ENCODE measurements around the gene CRADD. TPM values are rescaled to one million over a fixed set of nuclear protein-coding genes. Genes with fewer than 3 reads are reported as not detected.

CRADD gene
- total RNA-seq, 2 experiments from 2014 or later: 7.0 to 11.3 TPM

DNA sequence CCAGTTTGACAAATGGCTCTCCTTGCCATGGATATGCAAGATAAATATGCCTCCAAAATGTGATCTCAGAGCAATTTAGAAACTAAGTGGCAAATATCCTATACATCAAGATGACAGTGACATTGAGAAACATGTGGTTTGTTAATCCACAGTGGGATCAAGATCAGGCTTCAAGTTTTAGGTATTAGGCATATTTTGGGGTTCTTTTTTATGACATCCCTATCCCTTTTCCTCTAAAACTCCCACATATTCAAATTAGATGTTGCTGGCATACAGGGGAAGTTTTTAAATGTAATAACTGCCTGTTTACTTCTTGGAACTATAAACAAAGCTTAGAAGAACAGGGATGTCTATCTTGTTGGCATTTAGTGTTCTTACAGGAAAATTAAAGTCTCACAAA is 179.4 kb downstream of the CRADD start:
- H3K4me1 Mint-ChIP-seq (ENCODE audit: low read depth): peaks cover 9% of the 10 kb centered on the region
- H3K27me3 Mint-ChIP-seq: no peaks in the 10 kb centered on the region
- TF ChIP-seq CTCF (IDR thresholded peaks at IDR 0.05): no peak
- no peak overlapping the region for H3K27ac Mint-ChIP-seq
- ChIA-PET POLR2A (no interaction called here), CTCF (no interaction called here)
- intact Hi-C loops (cut with micrococcal nuclease): no loop called here
- DNase-seq: no peak
- peaks cover 6% of the 10 kb centered on the region for H3K36me3 Mint-ChIP-seq (ENCODE audit: low read depth)
- no peaks in the 10 kb centered on the region for H3K9me3 Mint-ChIP-seq
- ATAC-seq: no peak
- H3K4me3 Mint-ChIP-seq: no peak overlapping the region

- Mint-ChIP-seq H3K9me3 (peaks cover 2% of the 10 kb centered on the region), H3K27ac (no peak overlapping the region), H3K36me3 (ENCODE audit: low read depth) (peaks cover 9% of the 10 kb centered on the region), H3K4me1 (ENCODE audit: low read depth) (peaks cover 8% of the 10 kb centered on the region), H3K27me3 (no peaks in the 10 kb centered on the region), H3K4me3 (no peak overlapping the region)
- no peak for ATAC-seq
- intact Hi-C loops (cut with micrococcal nuclease): no loop called here
- ChIA-PET POLR2A (interaction anchor here (0.5 kb wide), 1 partner anchor 83 kb away, joined by 3 read pairs; no protein-coding TSS in a partner anchor), CTCF (no interaction called here)
- TF ChIP-seq CTCF (IDR thresholded peaks at IDR 0.05): no peak
- DNase-seq: no peak
Observed at GRCh38 chr12:93857279-93857938, 180.2 kb downstream of the CRADD start.

DNA sequence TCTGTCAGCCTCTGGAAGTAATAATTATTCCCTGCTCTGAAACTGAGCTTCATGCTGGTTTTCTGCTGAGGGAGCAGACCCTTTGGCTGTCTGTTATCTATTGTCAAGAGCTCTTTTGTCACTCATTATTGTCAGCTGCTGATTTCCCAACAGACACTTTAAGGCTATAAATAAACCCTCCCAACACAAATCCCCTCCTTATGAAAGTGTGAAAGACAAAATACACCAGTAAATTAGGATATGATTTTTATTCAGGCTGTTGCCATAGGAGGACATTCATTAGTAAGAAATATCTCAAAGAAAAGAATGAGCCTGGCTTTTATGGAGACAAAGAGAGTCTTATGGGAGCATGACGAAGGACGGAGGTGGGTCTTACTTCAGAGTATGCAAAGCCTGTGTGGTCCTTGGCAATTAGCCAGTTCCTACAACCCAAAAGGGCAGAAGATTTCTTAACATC is 180.8 kb downstream of the CRADD start:
- Mint-ChIP-seq H3K27ac (no peak overlapping the region), H3K9me3 (peaks cover 2% of the 10 kb centered on the region), H3K36me3 (ENCODE audit: low read depth) (peaks cover 9% of the 10 kb centered on the region), H3K4me3 (no peak overlapping the region), H3K4me1 (ENCODE audit: low read depth) (peaks cover 8% of the 10 kb centered on the region), H3K27me3 (no peaks in the 10 kb centered on the region)
- no peak for TF ChIP-seq CTCF (IDR thresholded peaks at IDR 0.05)
- ATAC-seq: no peak
- intact Hi-C loops (cut with micrococcal nuclease): no loop called here
- DNase-seq: no peak
- POLR2A ChIA-PET: no interaction called here
- CTCF ChIA-PET: no interaction called here

DNA sequence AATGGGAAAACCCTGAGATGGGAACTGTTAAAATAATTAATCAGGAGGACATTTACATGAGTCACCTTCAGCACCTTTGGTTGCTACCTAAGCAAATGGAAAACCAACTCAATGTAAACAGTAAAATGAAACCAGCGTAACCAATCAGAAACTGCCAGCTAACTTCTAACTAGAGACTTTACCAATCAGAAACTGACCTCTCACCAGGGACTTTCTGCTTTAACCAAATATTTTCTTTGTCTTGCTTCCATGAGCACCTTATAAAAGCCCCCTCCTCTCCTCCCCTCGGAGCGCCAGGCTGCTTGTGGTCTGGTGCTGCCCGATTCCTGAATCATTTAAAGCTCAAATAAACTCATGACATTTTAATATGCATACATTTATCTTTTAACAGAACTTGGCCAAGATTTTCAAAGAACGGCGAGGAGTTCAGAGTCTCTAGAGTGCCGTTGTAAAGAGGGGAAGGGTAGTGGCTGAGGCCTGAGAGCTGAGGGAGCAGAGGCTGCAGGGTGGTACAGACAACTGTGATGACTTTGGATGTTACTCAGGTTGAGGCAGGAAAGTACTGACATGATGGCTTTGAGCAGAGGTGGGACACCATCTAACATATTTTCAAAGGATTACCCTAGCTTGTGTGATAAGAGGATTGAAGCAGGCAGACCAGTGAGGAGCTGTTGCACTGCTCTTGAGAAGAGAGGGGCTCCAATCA is 183.6 kb downstream of the CRADD start:
- DNase-seq: no peak
- Mint-ChIP-seq H3K27me3 (no peaks in the 10 kb centered on the region), H3K4me1 (ENCODE audit: low read depth) (peaks cover 8% of the 10 kb centered on the region), H3K9me3 (peaks cover 17% of the 10 kb centered on the region), H3K27ac (peak overlapping the region; percentile 53), H3K4me3 (no peak overlapping the region), H3K36me3 (ENCODE audit: low read depth) (peaks cover 12% of the 10 kb centered on the region)
- intact Hi-C loops (cut with micrococcal nuclease): no loop called here
- no peak for ATAC-seq
- ChIA-PET POLR2A (interaction anchor here (0.7 kb wide), 1 partner anchor 16 kb away, joined by 3 read pairs; no protein-coding TSS in a partner anchor), CTCF (interaction anchor here (1.0 kb wide), 1 partner anchor 240 kb away, joined by 3 read pairs; no protein-coding TSS in a partner anchor)
- no peak for TF ChIP-seq CTCF (IDR thresholded peaks at IDR 0.05)

DNA sequence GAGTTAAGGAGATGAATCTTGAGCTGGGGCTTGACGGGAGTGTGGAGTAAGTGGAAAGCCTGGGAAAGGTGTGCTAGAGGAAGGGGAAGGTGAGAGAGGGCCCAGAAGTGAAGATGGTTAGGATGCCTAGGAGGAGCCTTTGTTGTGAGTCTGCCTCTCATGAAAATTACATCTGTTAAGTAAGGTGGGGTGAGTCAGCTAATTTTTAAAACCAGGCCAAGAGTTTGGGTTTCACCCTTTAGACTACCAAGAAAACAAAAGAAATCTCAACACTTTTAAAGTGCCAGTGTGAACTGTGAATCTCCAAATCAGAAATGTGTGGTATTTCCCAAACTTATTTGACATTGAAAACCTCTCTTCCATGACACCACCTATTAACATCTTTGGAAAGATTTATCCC is 185.2 kb downstream of the CRADD start:
- POLR2A ChIA-PET: no interaction called here
- no peak for DNase-seq
- no peak for ATAC-seq
- Mint-ChIP-seq H3K27ac (no peak overlapping the region), H3K27me3 (no peaks in the 10 kb centered on the region), H3K4me3 (no peak overlapping the region), H3K36me3 (ENCODE audit: low read depth) (peaks cover 23% of the 10 kb centered on the region), H3K4me1 (ENCODE audit: low read depth) (peaks cover 8% of the 10 kb centered on the region), H3K9me3 (peaks cover 30% of the 10 kb centered on the region)
- CTCF ChIA-PET: no interaction called here
- intact Hi-C loops (cut with micrococcal nuclease): no loop called here
- TF ChIP-seq CTCF (IDR thresholded peaks at IDR 0.05): no peak
